Stimulated activated CD4-positive, alpha-beta T cell treated with anti-CD3 and anti-CD28 coated beads, Interleukin-4, amount 100 ng/mL, for 4 hours (primary cell): ENCODE measurements around the gene TPP2.

Source experiments
- DNase-seq, 2 experiments: peaks; one replicate each; pipeline ENCODE4 v3.0.0-alpha.2; 2020

TPP2 gene

GRCh38 chr13:102697264-102697663, 100.5 kb downstream of the TPP2 start:
- no peak for DNase-seq

- no peak for DNase-seq
Observed at GRCh38 chr13:102697929-102698648, 101.3 kb downstream of the TPP2 start.

- DNase-seq, result no peak
Observed at GRCh38 chr13:102698649-102698980, 101.8 kb downstream of the TPP2 start.

GRCh38 chr13:102699504-102699903, 102.7 kb downstream of the TPP2 start:
- DNase-seq, result no peak

- no peak for DNase-seq
Observed at GRCh38 chr13:102700088-102701031, 103.6 kb downstream of the TPP2 start.

- DNase-seq, result no peak
Observed at GRCh38 chr13:102701331-102701730, 104.5 kb downstream of the TPP2 start.

GRCh38 chr13:102702965-102703725, 106.4 kb downstream of the TPP2 start:
- DNase-seq, result no peak

- no peak for DNase-seq
Observed at GRCh38 chr13:102703726-102704035, 106.9 kb downstream of the TPP2 start.

- no peak for DNase-seq
Observed at GRCh38 chr13:102704238-102705058, 107.7 kb downstream of the TPP2 start.

GRCh38 chr13:102707467-102707866, 110.7 kb downstream of the TPP2 start:
- no peak for DNase-seq

GRCh38 chr13:102708211-102708610, 111.4 kb downstream of the TPP2 start:
- no peak for DNase-seq

- no peak for DNase-seq
Observed at GRCh38 chr13:102708991-102709390, 112.2 kb downstream of the TPP2 start.

GRCh38 chr13:102709536-102709935, 112.8 kb downstream of the TPP2 start:
- no peak for DNase-seq

GRCh38 chr13:102710261-102710679, 113.5 kb downstream of the TPP2 start:
- no peak for DNase-seq

GRCh38 chr13:102715447-102715846, 118.7 kb downstream of the TPP2 start:
- DNase-seq, result no peak

- DNase-seq, result no peak
Observed at GRCh38 chr13:102718746-102719145, 122.0 kb downstream of the TPP2 start.

- DNase-seq, result no peak
Observed at GRCh38 chr13:102721800-102722231, 125.0 kb downstream of the TPP2 start.

GRCh38 chr13:102724923-102725322, 128.1 kb downstream of the TPP2 start:
- no peak for DNase-seq

GRCh38 chr13:102726430-102726829, 129.6 kb downstream of the TPP2 start:
- no peak for DNase-seq
